GM21447 (cell line): Measurements from ENCODE around the gene RIPPLY2.
"Not testable (repeated sequence)": the region's sequence is repeated elsewhere in the genome, so short reads cannot be mapped to it uniquely, and the experiment has no call there.

Source experiments
- ATAC-seq: cut with Tn5 transposase; IDR thresholded peaks from one replicate; pipeline ENCODE4 v1.9.1; 2021; ENCODE audit not compliant: unreplicated experiment

RIPPLY2 gene

GRCh38 chr6:83897094-83897493 is 43.9 kb downstream of the RIPPLY2 start:
- not testable (repeated sequence) for ATAC-seq

GRCh38 chr6:83901624-83902023 is 48.5 kb downstream of the RIPPLY2 start:
- no peak for ATAC-seq

GRCh38 chr6:83904395-83904794 is 51.2 kb downstream of the RIPPLY2 start:
- no peak for ATAC-seq

DNA sequence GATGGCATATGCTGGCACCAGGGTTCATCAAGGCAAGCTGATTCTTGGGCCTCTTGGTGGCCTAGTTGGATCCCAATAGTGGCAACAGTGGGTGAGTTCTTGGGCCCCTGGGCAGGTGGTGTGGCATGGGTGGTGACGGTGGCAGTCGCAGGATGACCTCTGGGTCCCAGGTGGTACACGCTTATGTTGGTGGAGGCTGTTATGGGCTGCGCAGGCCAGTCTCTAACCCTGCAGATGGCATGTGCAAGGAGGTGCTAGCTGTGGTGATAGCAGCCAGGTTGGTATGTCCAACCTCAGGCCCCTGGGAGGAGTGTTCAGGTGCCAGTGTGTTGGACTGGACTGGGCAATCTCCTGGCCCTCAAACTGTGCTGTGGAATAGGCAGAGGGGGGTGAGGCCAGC is 52.5 kb downstream of the RIPPLY2 start:
- no peak for ATAC-seq
